ENCODE results near the gene UBL4B. TPM values are rescaled to one million over a fixed set of nuclear protein-coding genes. Genes with fewer than 3 reads are reported as not detected.

UBL4B gene
- polyA plus RNA-seq, 1 donor (not counting 4 experiments of a cell fraction or from before 2014, with no cell fraction given) = not detected

DNA sequence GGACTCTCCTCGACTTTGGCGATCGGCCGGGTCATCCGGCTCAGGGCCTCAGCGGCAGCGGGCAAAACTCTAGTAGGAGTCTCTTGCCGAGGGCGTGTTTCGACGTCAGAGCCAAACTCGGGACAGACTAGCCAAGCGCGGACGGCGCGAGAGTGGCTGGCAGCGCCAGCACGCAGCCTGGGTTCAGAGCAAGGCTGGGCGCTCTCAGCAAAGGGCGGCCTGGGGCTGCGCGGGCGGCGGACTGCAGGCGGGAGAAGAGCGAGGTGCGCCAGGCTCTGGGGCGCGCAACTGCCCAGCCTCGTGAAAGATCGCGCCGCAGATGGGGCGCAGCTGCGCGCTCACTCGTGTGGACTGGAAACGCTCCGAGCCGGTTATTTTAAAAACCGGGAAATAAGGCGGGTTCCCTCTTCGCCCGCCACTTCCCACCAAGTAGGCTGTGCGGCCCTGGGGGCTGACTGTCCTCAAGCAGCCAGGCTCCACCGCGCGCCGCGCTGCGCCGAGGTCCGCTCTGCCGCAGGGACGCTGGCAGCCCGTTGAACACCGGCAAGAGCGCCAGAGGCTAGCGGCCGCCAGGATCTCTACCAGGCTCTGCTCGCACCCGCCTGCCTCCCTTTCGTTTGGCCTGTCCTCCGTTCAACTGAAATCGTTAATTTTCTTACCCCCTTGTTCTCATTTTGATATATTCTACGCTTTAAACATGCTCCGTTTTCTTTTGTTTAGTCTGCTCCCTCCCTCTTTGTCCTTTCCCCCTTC lies 44.2 kb upstream of the UBL4B start:
- dilution Hi-C loops (cut with MboI; ENCODE audit: extremely low pct_ligation_motif_present, low sequenced_read_pairs) = no loop called here
- TF ChIP-seq, protein P1, sequence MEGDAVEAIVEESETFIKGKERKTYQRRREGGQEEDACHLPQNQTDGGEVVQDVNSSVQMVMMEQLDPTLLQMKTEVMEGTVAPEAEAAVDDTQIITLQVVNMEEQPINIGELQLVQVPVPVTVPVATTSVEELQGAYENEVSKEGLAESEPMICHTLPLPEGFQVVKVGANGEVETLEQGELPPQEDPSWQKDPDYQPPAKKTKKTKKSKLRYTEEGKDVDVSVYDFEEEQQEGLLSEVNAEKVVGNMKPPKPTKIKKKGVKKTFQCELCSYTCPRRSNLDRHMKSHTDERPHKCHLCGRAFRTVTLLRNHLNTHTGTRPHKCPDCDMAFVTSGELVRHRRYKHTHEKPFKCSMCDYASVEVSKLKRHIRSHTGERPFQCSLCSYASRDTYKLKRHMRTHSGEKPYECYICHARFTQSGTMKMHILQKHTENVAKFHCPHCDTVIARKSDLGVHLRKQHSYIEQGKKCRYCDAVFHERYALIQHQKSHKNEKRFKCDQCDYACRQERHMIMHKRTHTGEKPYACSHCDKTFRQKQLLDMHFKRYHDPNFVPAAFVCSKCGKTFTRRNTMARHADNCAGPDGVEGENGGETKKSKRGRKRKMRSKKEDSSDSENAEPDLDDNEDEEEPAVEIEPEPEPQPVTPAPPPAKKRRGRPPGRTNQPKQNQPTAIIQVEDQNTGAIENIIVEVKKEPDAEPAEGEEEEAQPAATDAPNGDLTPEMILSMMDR (optimal IDR thresholded peaks at IDR 0.05 in 1 of 3, IDR thresholded peaks at IDR 0.05 in 1 of 3, conservative IDR thresholded peaks at IDR 0.05 in 1 of 3; ENCODE audit: extremely low read depth in 1 of 3, insufficient read depth in 2 of 3, low read length in 3 of 3) = no peak
- TF ChIP-seq EZH2 (IDR thresholded peaks at IDR 0.05; ENCODE audit: low read length) = peak; percentile 85
- Histone ChIP-seq H3K4me3 (ENCODE audit: control insufficient read depth in 2 of 3, extremely low read depth in 1 of 3, insufficient read depth in 2 of 3, low read depth in 1 of 3, low read length in 3 of 3) (no peak overlapping the region), H3K9ac (ENCODE audit: control insufficient read depth, extremely low read depth, insufficient read depth, low read length) (no peak overlapping the region), H3K79me2 (ENCODE audit: control insufficient read depth, insufficient read depth, low read length) (no peaks in the 10 kb centered on the region), H3K9me1 (ENCODE audit: control insufficient read depth, extremely low read depth, insufficient read depth, low read length) (no peaks in the 10 kb centered on the region), H2AFZ (ENCODE audit: control insufficient read depth, low read length) (no peak overlapping the region), H3K9me3 (ENCODE audit: control insufficient read depth, low read depth, low read length) (peaks cover 9% of the 10 kb centered on the region), H3K36me3 (ENCODE audit: control insufficient read depth in 2 of 2, extremely low read depth in 1 of 2, insufficient read depth in 2 of 2, low read length in 2 of 2) (no peaks in the 10 kb centered on the region), H3K4me2 (ENCODE audit: control insufficient read depth, extremely low read depth, insufficient read depth, low read depth, low read length) (no peak overlapping the region), H4K20me1 (ENCODE audit: control insufficient read depth, extremely low read depth, insufficient read depth, low read length) (no peaks in the 10 kb centered on the region), H3K27me3 (ENCODE audit: control insufficient read depth, extremely low read depth, insufficient read depth, low read length) (peaks cover 62% of the 10 kb centered on the region), H3K27ac (ENCODE audit: control insufficient read depth, insufficient read depth, low read length) (no peak overlapping the region), H3K4me1 (ENCODE audit: control insufficient read depth, extremely low read depth, insufficient read depth, low read length) (no peaks in the 10 kb centered on the region)
- no peak for FAIRE-seq
- DNase-seq (ENCODE audit: low read depth, low spot score) = no peak

DNA sequence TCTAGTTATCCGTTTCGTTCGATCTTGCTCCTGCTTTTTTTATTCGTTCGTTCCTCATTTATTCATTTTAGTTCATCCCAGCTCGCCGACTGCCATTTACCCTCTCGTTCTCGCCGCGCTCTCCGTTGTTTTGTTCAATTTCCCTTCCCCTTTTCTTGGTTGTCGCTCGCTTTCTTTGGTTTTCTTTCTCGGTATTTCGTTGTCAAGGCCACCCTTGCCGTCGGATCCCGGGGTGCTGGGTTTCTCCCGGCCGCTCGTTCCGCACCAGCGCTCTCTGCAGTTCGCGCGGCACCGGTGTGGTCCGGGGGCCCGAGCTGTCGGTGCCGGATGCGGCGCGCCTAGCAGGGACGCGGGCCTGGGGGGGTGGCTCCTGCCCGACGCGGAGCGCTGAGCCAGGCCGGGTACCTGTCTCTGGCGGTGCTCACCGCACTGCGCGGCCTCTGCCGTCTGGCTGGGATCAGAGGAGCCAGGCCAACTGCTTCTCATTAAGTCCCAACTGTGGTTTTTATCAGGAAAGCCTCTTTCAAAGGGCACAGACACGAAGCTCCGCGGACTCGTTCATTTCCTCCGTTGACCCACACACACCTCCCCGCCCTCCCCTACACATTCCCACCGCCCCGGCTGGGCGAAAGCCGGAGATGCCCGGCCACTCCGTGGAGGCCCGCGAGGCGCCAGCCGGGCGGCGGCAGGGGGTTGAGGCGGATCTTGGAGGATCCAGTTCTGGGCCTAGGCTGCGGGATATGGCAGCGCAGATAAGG lies 43.4 kb upstream of the UBL4B start:
- TF ChIP-seq EZH2 (IDR thresholded peaks at IDR 0.05; ENCODE audit: low read length) = peak; percentile 75
- TF ChIP-seq, protein P1 (optimal IDR thresholded peaks at IDR 0.05 in 1 of 3, IDR thresholded peaks at IDR 0.05 in 1 of 3, conservative IDR thresholded peaks at IDR 0.05 in 1 of 3; ENCODE audit: extremely low read depth in 1 of 3, insufficient read depth in 2 of 3, low read length in 3 of 3) = no peak
- Histone ChIP-seq H2AFZ (ENCODE audit: control insufficient read depth, low read length) (no peak overlapping the region), H3K27ac (ENCODE audit: control insufficient read depth, insufficient read depth, low read length) (no peak overlapping the region), H3K27me3 (ENCODE audit: control insufficient read depth, extremely low read depth, insufficient read depth, low read length) (peaks cover 68% of the 10 kb centered on the region), H3K79me2 (ENCODE audit: control insufficient read depth, insufficient read depth, low read length) (no peaks in the 10 kb centered on the region), H4K20me1 (ENCODE audit: control insufficient read depth, extremely low read depth, insufficient read depth, low read length) (no peaks in the 10 kb centered on the region), H3K4me2 (ENCODE audit: control insufficient read depth, extremely low read depth, insufficient read depth, low read depth, low read length) (no peak overlapping the region), H3K9me1 (ENCODE audit: control insufficient read depth, extremely low read depth, insufficient read depth, low read length) (no peaks in the 10 kb centered on the region), H3K36me3 (ENCODE audit: control insufficient read depth in 2 of 2, extremely low read depth in 1 of 2, insufficient read depth in 2 of 2, low read length in 2 of 2) (no peaks in the 10 kb centered on the region), H3K4me3 (ENCODE audit: control insufficient read depth in 2 of 3, extremely low read depth in 1 of 3, insufficient read depth in 2 of 3, low read depth in 1 of 3, low read length in 3 of 3) (no peak overlapping the region), H3K9me3 (ENCODE audit: control insufficient read depth, low read depth, low read length) (peaks cover 9% of the 10 kb centered on the region), H3K9ac (ENCODE audit: control insufficient read depth, extremely low read depth, insufficient read depth, low read length) (no peak overlapping the region), H3K4me1 (ENCODE audit: control insufficient read depth, extremely low read depth, insufficient read depth, low read length) (no peaks in the 10 kb centered on the region)
- FAIRE-seq = no peak
- dilution Hi-C loops (cut with MboI; ENCODE audit: extremely low pct_ligation_motif_present, low sequenced_read_pairs) = no loop called here
- DNase-seq (ENCODE audit: low read depth, low spot score) = no peak

Data from keratinocyte (primary cell).